NCI-H2171 (cell line): ENCODE data around the gene SMTNL1.
A peak's percentile ranks its signal among the peaks of the same experiment; 100 is the strongest.
"Not testable (repeated sequence)": the region's sequence is repeated elsewhere in the genome, so short reads cannot be mapped to it uniquely, and the experiment has no call there.

Experiments used
- DNase-seq: peaks from one replicate; lab custom pipeline; 2025; lab: John Stamatoyannopoulos, UW

The SMTNL1 gene

GRCh38 chr11:57508341-57509170 is 28.8 kb upstream of the SMTNL1 start:
- DNase-seq = no peak

- no peak for DNase-seq
Observed at GRCh38 chr11:57511741-57512430, 25.5 kb upstream of the SMTNL1 start.

- no peak for DNase-seq
Observed at GRCh38 chr11:57512646-57513451, 24.5 kb upstream of the SMTNL1 start.

GRCh38 chr11:57513452-57513795 is 24.0 kb upstream of the SMTNL1 start:
- DNase-seq = no peak

- peak; percentile 52 for DNase-seq
Observed at GRCh38 chr11:57513911-57514537, 23.4 kb upstream of the SMTNL1 start.

GRCh38 chr11:57514538-57515331 is 22.7 kb upstream of the SMTNL1 start:
- DNase-seq = no peak

- no peak for DNase-seq
Observed at GRCh38 chr11:57515332-57516060, 21.9 kb upstream of the SMTNL1 start, which contains the start of gene SLC43A1. Gene SLC43A1 (minus strand): TSS chr11:57515702. CDS start chr11:57514111, 1,591 bp downstream.

- DNase-seq = no peak
Observed at GRCh38 chr11:57516061-57516443, 21.3 kb upstream of the SMTNL1 start.

- DNase-seq = no peak
Observed at GRCh38 chr11:57521116-57521515, 16.3 kb upstream of the SMTNL1 start.

- DNase-seq = no peak
Observed at GRCh38 chr11:57523419-57523818, 14.0 kb upstream of the SMTNL1 start.

- no peak for DNase-seq
Observed at GRCh38 chr11:57527056-57527631, 10.3 kb upstream of the SMTNL1 start.

- no peak for DNase-seq
Observed at GRCh38 chr11:57529012-57529411, 8.4 kb upstream of the SMTNL1 start.

- DNase-seq = no peak
Observed at GRCh38 chr11:57530215-57530595, 7.2 kb upstream of the SMTNL1 start.

GRCh38 chr11:57530596-57531507 is 6.5 kb upstream of the SMTNL1 start, which contains the start of gene TIMM10:
Gene TIMM10 (minus strand): TSS chr11:57530754. CDS start chr11:57530189, 565 bp downstream.
- DNase-seq = peak; percentile 100

- DNase-seq = not testable (repeated sequence)
Observed at GRCh38 chr11:57534449-57534848, 2.9 kb upstream of the SMTNL1 start.

- DNase-seq = no peak
Observed at GRCh38 chr11:57539342-57539741, 1.9 kb downstream of the SMTNL1 start.

GRCh38 chr11:57541169-57541568 is 3.8 kb downstream of the SMTNL1 start:
- DNase-seq = no peak

GRCh38 chr11:57542582-57542981 is 5.2 kb downstream of the SMTNL1 start:
- DNase-seq = no peak

GRCh38 chr11:57543593-57543992 is 6.2 kb downstream of the SMTNL1 start:
- no peak for DNase-seq
